NOMO-1 treated with dmso at 0.1 percent for 144 hours (cell line): ENCODE measurements around the gene ALDH3B1.

Experiments
- DNase-seq: peaks from one replicate; lab custom pipeline; 2025; ENCODE audit not compliant: unreplicated experiment; lab: John Stamatoyannopoulos, UW

The ALDH3B1 gene

GRCh38 chr11:68043349-68044144 is 33.4 kb downstream of the ALDH3B1 start:
- no peak for DNase-seq

GRCh38 chr11:68044145-68044813 is 34.2 kb downstream of the ALDH3B1 start:
- no peak for DNase-seq

DNA sequence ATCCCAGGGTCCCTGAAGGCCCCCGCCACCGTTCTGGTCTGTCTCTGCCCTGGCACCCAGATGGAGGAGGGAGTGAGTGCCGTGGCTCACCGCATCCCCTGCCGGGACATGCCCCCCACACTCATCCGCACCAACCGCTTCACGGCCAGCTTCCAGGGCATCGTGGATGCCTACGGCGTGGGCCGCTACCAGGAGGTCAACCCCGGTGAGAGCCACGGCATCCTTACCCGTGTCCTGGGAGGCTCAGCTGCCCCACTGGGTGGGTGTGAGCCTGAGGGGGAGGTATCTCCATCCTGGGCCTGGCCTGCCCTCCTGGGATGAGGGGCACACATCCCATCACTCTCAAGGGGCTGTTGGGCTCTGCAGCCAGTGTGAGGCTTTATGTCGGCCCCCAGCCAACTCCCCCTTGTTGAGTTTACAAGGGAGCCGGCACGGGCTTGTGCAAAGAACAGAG is 34.8 kb downstream of the ALDH3B1 start:
- DNase-seq, result no peak

DNA sequence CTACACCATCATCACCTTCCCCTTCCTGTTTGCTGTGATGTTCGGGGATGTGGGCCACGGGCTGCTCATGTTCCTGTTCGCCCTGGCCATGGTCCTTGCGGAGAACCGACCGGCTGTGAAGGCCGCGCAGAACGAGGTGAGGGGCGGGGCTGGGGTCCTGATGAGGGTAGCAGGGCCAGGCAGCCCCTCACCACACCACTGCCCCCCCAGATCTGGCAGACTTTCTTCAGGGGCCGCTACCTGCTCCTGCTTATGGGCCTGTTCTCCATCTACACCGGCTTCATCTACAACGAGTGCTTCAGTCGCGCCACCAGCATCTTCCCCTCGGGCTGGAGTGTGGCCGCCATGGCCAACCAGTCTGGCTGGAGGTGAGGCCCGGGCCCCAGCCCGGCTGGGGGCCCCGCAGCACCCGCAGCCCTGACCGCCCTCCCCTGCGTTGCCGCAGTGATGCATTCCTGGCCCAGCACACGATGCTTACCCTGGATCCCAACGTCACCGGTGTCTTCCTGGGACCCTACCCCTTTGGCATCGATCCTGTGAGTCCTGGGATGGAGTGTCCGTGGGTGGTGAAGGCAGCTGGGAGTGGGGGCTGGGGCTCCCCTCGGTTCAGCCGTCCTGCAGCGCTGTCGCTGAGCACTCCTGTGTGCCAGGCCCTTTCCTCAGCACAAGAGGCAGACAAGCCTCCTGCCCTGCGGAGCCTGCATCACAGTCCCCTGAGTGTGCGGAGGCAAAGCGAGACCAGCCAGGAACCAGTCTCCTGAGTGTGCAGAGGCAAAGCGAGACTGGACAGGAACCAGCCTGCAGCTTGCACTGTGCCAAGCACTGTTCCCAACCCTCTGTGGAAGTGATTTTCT is 37.5 kb downstream of the ALDH3B1 start:
- DNase-seq, result no peak

DNA sequence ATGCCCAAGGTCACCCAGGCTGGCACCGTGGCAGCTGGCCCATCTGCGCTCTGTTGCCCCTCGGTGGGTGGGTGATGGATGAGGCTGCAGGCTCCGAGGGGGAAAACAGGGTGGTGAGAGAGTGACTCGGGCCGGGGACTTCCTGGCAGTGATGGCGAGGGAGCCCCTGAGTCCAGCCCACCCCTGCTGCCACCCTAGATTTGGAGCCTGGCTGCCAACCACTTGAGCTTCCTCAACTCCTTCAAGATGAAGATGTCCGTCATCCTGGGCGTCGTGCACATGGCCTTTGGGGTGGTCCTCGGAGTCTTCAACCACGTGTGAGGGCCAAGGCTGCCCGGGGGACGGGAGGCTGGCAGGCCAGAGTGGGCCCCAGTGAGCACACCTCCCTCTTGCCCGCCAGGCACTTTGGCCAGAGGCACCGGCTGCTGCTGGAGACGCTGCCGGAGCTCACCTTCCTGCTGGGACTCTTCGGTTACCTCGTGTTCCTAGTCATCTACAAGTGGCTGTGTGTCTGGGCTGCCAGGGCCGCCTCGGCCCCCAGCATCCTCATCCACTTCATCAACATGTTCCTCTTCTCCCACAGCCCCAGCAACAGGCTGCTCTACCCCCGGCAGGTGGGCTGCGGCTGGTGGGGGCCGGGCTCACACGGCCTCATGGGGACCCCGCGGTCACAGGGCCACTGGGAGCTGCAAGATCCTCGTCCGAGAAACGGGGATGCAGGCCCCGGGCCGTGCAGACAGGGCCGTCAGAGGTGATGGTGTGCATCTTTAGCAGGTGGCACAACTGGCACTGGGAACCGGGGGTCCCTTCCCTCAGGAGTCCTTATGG is 38.8 kb downstream of the ALDH3B1 start:
- DNase-seq, result no peak

DNA sequence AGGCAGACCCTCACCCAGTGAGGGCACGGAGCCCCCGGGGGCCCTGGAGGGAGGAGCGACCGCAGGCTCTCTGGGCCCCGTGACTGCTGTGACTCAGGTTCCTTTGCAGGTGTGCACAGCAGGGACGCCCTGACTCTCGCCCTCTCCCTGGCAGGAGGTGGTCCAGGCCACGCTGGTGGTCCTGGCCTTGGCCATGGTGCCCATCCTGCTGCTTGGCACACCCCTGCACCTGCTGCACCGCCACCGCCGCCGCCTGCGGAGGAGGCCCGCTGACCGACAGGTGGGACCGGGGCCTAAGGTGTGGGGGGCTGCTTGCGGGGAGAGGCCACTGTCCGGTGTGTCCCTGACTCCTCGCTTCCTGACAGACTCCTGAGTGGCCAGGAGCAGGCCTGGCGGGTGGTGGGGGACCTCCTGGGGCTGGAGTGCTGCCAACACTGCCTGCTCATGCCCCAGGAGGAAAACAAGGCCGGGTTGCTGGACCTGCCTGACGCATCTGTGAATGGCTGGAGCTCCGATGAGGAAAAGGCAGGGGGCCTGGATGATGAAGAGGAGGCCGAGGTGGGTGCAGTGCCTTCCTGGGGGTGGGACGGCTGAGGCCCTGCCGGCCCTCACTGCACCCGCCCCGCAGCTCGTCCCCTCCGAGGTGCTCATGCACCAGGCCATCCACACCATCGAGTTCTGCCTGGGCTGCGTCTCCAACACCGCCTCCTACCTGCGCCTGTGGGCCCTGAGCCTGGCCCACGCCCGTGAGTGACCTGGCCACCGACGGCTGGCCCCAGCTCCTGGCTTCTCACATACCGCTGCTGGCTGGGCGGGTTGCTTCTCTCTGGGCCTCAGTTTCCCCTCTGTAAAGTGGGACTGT is 39.6 kb downstream of the ALDH3B1 start:
- no peak for DNase-seq

GRCh38 chr11:68050371-68050841 is 40.3 kb downstream of the ALDH3B1 start:
- DNase-seq, result no peak

- DNase-seq, result no peak
Measured at GRCh38 chr11:68051191-68052136, 41.3 kb downstream of the ALDH3B1 start.

DNA sequence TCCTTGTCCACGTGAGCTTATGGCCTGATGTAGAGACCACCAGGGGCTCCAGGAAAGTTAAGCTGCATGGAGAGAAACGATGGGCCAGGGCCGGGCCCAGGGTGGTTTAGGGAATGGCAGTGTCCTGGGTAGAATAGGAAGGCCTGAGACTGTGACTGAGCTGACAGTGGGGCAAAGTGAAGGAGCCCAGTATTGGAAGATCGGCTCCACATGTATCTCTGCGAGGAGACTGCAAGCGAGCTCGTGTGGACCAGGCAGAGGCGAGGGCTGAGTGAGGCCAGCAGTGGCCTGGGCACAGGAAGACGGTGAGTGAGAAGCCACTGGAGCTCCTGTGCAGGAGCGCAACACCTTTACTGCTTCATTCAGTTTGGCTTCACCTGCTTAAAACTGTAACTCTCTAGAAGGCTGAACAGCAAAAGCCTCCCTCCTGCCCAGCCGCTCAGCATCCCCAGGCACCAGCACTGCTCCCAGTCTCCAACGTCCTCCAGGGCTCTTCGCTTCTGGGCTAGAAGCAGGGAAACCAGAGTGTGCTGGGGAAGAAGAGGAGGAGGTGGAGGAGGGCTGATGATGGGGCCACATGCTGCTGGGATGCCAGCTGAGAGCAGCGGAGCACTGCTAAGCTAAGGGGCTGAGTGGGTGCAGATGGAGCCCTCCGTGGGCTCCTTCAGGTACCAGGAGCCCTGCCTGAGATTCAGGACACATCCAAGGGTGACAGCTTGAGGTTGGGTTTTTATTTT is 42.2 kb downstream of the ALDH3B1 start:
- DNase-seq, result no peak

DNA sequence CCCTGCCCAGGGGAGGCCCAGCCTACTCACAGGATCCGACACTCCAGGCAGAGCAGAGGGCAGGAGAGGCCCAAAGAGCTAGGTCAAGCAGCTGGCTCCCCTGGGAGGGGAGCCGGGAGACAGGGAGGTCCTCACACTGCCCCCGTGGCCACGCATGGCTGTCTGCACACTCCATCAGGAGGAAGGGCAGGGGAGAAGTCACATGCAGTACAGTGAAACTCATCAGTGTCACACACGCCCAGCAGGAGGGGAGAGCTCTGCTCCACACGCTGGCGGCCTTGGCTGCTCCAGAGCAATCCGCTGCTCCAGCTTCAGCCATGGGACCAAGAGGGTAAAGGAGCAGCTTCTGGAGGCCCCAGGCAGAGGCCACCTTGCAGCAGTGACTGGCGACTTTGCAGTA is 43.0 kb downstream of the ALDH3B1 start:
- no peak for DNase-seq

GRCh38 chr11:68053981-68054812 is 44.1 kb downstream of the ALDH3B1 start:
- DNase-seq, result no peak

DNA sequence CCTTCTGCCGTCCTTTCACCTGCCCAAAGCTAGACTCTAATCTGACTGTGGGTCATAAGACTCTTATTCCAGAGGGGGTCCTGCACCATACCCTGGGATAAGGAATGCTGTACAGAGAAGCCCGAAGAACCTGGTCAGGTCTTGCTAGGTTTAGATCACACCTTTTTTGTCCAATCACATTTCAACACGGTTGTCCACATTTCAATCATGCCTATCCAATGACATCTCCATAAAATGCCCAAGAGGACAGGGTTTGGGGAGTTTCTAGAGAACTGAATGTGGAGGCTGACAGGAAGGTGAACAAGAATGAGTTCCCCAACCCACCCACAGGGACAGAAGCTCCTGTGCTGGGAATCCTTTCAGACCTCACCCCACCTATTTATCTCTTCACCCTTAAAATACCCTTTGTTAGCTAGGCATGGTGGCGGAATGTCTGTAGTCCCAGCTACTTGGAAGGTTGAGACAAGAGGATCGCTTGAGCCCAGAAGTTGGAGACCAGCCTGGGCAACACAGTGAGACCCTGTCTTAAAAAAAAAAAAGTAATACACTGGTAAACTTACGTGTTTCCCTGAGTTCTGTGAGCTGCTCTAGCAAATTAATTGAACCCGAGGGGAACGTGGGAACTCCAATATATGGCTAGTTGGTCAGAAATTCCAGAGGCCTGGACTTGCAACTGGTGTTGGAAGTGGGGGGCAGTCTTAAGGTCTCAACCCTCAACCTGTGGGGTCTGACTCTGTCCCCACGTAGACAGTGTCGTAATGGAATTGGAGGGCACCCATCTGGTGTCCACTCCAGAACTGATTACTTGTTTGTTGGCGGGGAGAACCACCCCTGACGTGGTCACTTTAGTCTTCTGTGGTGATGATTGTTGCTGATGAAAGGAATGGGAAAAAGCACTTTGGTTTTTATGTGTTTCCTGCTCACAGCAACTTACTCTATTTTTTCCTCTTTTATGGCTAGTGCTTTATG is 46.5 kb downstream of the ALDH3B1 start:
- DNase-seq, result no peak

- DNase-seq, result no peak
Measured at GRCh38 chr11:68057807-68058206, 47.7 kb downstream of the ALDH3B1 start.

GRCh38 chr11:68061508-68061907 is 51.4 kb downstream of the ALDH3B1 start:
- no peak for DNase-seq

DNA sequence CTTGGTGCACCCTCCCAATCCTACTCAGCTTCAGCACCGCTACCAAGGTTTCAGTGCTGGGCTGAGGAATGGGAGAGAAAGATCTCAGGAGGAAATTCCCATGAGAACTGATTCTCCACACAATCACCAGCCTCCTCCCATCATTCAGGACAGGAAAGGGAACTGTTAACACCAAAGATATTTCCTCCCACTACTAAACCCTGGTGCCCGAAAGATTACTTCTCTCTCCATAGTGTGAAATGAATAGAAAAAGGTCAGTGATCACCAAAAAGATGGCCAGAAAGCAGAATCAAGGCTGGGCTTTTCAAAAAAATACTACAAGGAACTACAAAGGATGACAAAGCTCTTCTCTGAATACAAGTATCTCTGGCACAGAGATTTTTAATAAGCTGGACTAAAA is 54.8 kb downstream of the ALDH3B1 start:
- DNase-seq, result no peak

DNA sequence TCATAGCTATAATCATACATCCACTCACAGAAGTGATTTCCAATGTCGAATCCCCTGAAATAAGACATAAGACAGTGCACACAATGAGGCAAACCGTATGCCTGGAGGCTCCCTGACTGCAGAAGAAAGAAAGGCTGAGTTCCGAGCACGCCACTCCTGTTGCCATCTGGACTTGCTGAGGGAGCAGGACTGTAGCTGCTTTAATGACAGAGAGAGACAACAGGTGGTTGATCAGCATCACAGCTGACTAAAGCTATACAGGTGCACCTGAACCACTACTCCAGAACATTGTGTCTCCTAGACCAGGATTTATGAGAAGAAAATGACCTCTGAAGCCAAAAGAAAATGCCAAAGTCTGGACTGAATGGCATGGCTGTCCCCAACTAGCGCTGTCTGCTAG is 55.7 kb downstream of the ALDH3B1 start:
- DNase-seq, result no peak
